GM23338 (cell line): ENCODE results near the gene SIVA1. TPM values are rescaled to one million over a fixed set of nuclear protein-coding genes. Genes with fewer than 3 reads are reported as not detected.

Source experiments
- ATAC-seq: fragments of 200-7000 bp; cut with Tn5 transposase; 3 replicates; pipeline ENCODE4 v1.9.1; 2020
- DNase-seq: peaks from one replicate; pipeline ENCODE4 v3.0.0-alpha.2; 2015; ENCODE audit warnings: low spot score
- H2AFZ ChIP-seq: fragments of 200-600 bp; sonication (generic); 2 replicates; pipeline ENCODE4 v1.8.0; 2016; ENCODE audit warnings: antibody characterized with exemption, mild to moderate bottlenecking, moderate library complexity
- H3F3A ChIP-seq: fragments of 200-600 bp; sonication (generic); replicated peaks from 2 replicates; pipeline ENCODE4 v1.8.0; 2017; ENCODE audit warnings: antibody characterized with exemption, mixed run types, low read depth
- H3K27ac ChIP-seq: fragments of 200-600 bp; sonication (generic); 2 replicates; pipeline ENCODE4 v1.6.1; 2016; ENCODE audit warnings: low read depth
- H3K27me3 ChIP-seq: fragments of 200-600 bp; sonication (generic); 2 replicates; pipeline ENCODE4 v1.8.0; 2016; ENCODE audit warnings: mild to moderate bottlenecking, mixed run types, moderate library complexity; ENCODE audit not compliant: insufficient read depth
- H3K36me3 ChIP-seq: fragments of 200-600 bp; sonication (generic); 2 replicates; pipeline ENCODE4 v1.8.0; 2016; ENCODE audit warnings: mild to moderate bottlenecking; ENCODE audit not compliant: insufficient read depth
- H3K4me1 ChIP-seq: fragments of 200-600 bp; sonication (generic); 2 replicates; pipeline ENCODE4 v1.8.0; 2016; ENCODE audit warnings: mild to moderate bottlenecking, moderate library complexity; ENCODE audit not compliant: insufficient read depth
- H3K4me2 ChIP-seq: fragments of 200-600 bp; sonication (generic); 2 replicates; pipeline ENCODE4 v1.7.1; 2017; ENCODE audit warnings: mixed run types
- H3K4me3 ChIP-seq: fragments of 200-600 bp; sonication (generic); 2 replicates; pipeline ENCODE4 v1.6.1; 2016; ENCODE audit warnings: mixed run types
- H3K79me2 ChIP-seq: fragments of 200-600 bp; sonication (generic); replicated peaks from 2 replicates; pipeline ENCODE4 v1.8.0; 2017; ENCODE audit warnings: mild to moderate bottlenecking; ENCODE audit not compliant: insufficient read depth
- H3K9me2 ChIP-seq: fragments of 200-600 bp; sonication (generic); 2 replicates; pipeline ENCODE4 v1.8.0; 2017; ENCODE audit not compliant: insufficient read depth
- H4K20me1 ChIP-seq: fragments of 200-600 bp; sonication (generic); replicated peaks from 2 replicates; pipeline ENCODE4 v1.8.0; 2017; ENCODE audit warnings: mild to moderate bottlenecking; ENCODE audit not compliant: insufficient read depth
- H3K27ac Mint-ChIP-seq: 2 replicates; pipeline ENCODE4 v1.8.0; 2020; ENCODE audit warnings: inconsistent platforms, mild to moderate bottlenecking, moderate library complexity, mixed read lengths
- H3K27me3 Mint-ChIP-seq: 3 replicates; pipeline ENCODE4 v1.8.0; 2022; ENCODE audit warnings: low read depth, mild to moderate bottlenecking, moderate library complexity, mixed read lengths, inconsistent platforms; ENCODE audit not compliant: insufficient read depth, poor library complexity
- H3K36me3 Mint-ChIP-seq: 3 replicates; pipeline ENCODE4 v1.8.0; 2021; ENCODE audit warnings: low read depth, mild to moderate bottlenecking, inconsistent platforms, moderate library complexity, mixed read lengths
- H3K4me1 Mint-ChIP-seq: 3 replicates; pipeline ENCODE4 v1.8.0; 2020; ENCODE audit warnings: mild to moderate bottlenecking, inconsistent platforms, mixed read lengths
- H3K4me3 Mint-ChIP-seq: 3 replicates; pipeline ENCODE4 v1.8.0; 2021; ENCODE audit warnings: moderate library complexity, mild to moderate bottlenecking, inconsistent platforms, mixed read lengths
- H3K9me3 Mint-ChIP-seq: 3 replicates; pipeline ENCODE4 v1.8.0; 2020; ENCODE audit warnings: moderate library complexity, mild to moderate bottlenecking, inconsistent platforms, mixed read lengths
- CREB1 ChIP-seq: fragments of 250-450 bp; sonication (Bioruptor Pico); IDR thresholded peaks from 2 replicates; pipeline ENCODE4 v1.5.0; 2020; ENCODE audit warnings: low read depth, mild to moderate bottlenecking, moderate library complexity
- CTCF ChIP-seq, 2 experiments: fragments of 200-600 bp in 1 of 2; sonication (generic) in 1 of 2; conservative IDR thresholded peaks; 2 replicates each; pipeline versions ENCODE4 v1.5.1 to v1.6.1; 2016 to 2017; ENCODE audit warnings: antibody characterized with exemption in 2 of 2, low read depth in 2 of 2, mild to moderate bottlenecking in 2 of 2, moderate library complexity in 1 of 2
- EZH2 ChIP-seq: fragments of 200-600 bp; sonication (generic); IDR thresholded peaks from one replicate; pipeline ENCODE4 v1.8.0; 2017; ENCODE audit warnings: antibody characterized with exemption, mild to moderate bottlenecking, low read depth; ENCODE audit not compliant: unreplicated experiment
- EZH2phosphoT487 ChIP-seq: fragments of 200-600 bp; sonication (generic); IDR thresholded peaks from one replicate; pipeline ENCODE4 v1.8.1; 2018; ENCODE audit warnings: antibody characterized with exemption; ENCODE audit not compliant: unreplicated experiment
- JUNB ChIP-seq: IDR thresholded peaks from one replicate; pipeline ENCODE4 v1.6.1; 2016; ENCODE audit warnings: antibody characterized with exemption; ENCODE audit not compliant: unreplicated experiment
- NANOG ChIP-seq: IDR thresholded peaks from 2 replicates; pipeline ENCODE4 v1.6.1; 2016; ENCODE audit warnings: antibody characterized with exemption, borderline replicate concordance
- POLR2AphosphoS5 ChIP-seq: IDR thresholded peaks from 2 replicates; pipeline ENCODE4 v1.6.1; 2016; ENCODE audit warnings: antibody characterized with exemption, low read depth
- STAT1 ChIP-seq: IDR thresholded peaks from one replicate; pipeline ENCODE4 v1.6.1; 2016; ENCODE audit warnings: antibody characterized with exemption; ENCODE audit not compliant: unreplicated experiment
- ZNF114 ChIP-seq: fragments of 250-450 bp; sonication (Bioruptor Pico); IDR thresholded peaks from 2 replicates; pipeline ENCODE4 v1.5.0; 2020; ENCODE audit warnings: mild to moderate bottlenecking, moderate library complexity
- ZNF331 ChIP-seq: fragments of 250-450 bp; sonication (Bioruptor Pico); IDR thresholded peaks from 2 replicates; pipeline ENCODE4 v1.5.0; 2020; ENCODE audit warnings: low read depth, mild to moderate bottlenecking, moderate library complexity
- polyA plus RNA-seq: library from polyadenylated mRNA; unstranded; fragments of >200 nt; fragmentation: Nextera tagmentation; extraction: Ambion mirVana; gene quantifications from 2 replicates; pipeline ENCODE4 v1.2.1, GENCODE V29; 2016
- total RNA-seq: library from RNA; depleted of rRNA; stranded (reverse); fragments of >200 nt; shearing (Covaris generic); gene quantifications from 2 replicates; pipeline ENCODE4 v1.2.3, GENCODE V29; 2014
- TF ChIP-seq, protein P1 (sequence below): fragments of 250-450 bp; sonication (Bioruptor Pico); IDR thresholded peaks from 2 replicates; pipeline ENCODE4 v1.5.0; 2020; ENCODE audit warnings: mild to moderate bottlenecking, moderate library complexity

The SIVA1 gene
- total and polyA plus RNA-seq, 2 experiments from 2014 or later = 215 to 392 TPM

GRCh38 chr14:104767634-104767918 is 14.6 kb downstream of the SIVA1 start:
- Mint-ChIP-seq H3K4me1 (peaks cover 17% of the 10 kb centered on the region), H3K36me3 (peaks cover 51% of the 10 kb centered on the region), H3K27ac (no peak overlapping the region), H3K9me3 (peaks cover 12% of the 10 kb centered on the region), H3K27me3 (peaks cover 3% of the 10 kb centered on the region), H3K4me3 (no peak overlapping the region)
- H3F3A ChIP-seq = peaks cover 9% of the 10 kb centered on the region; the same call in 1 of the 2 replicates
- H3K9me2 ChIP-seq = no peaks in the 10 kb centered on the region; the same call in 1 of the 2 replicates
- ATAC-seq = no peak
- 0 out of 2 replicates have a peak, but pooled peaks cover 6% of the 10 kb centered on the region for H4K20me1 ChIP-seq
- DNase-seq = no peak
- no peaks in the 10 kb centered on the region for H3K79me2 ChIP-seq
- H3K4me1 ChIP-seq = peaks cover 11% of the 10 kb centered on the region
- H3K36me3 ChIP-seq = 0 out of 2 replicates have a peak, but pooled peaks cover 5% of the 10 kb centered on the region
- H3K4me2 ChIP-seq = no peak overlapping the region
- no peaks in the 10 kb centered on the region for H3K27me3 ChIP-seq
- H3K27ac ChIP-seq = no peak overlapping the region
- no peak for TF ChIP-seq JUNB
- TF ChIP-seq EZH2 = no peak
- no peak for TF ChIP-seq ZNF114 (CRISPR knock-in tag)
- no peak overlapping the region for H2AFZ ChIP-seq
- H3K4me3 ChIP-seq = no peak overlapping the region

DNA sequence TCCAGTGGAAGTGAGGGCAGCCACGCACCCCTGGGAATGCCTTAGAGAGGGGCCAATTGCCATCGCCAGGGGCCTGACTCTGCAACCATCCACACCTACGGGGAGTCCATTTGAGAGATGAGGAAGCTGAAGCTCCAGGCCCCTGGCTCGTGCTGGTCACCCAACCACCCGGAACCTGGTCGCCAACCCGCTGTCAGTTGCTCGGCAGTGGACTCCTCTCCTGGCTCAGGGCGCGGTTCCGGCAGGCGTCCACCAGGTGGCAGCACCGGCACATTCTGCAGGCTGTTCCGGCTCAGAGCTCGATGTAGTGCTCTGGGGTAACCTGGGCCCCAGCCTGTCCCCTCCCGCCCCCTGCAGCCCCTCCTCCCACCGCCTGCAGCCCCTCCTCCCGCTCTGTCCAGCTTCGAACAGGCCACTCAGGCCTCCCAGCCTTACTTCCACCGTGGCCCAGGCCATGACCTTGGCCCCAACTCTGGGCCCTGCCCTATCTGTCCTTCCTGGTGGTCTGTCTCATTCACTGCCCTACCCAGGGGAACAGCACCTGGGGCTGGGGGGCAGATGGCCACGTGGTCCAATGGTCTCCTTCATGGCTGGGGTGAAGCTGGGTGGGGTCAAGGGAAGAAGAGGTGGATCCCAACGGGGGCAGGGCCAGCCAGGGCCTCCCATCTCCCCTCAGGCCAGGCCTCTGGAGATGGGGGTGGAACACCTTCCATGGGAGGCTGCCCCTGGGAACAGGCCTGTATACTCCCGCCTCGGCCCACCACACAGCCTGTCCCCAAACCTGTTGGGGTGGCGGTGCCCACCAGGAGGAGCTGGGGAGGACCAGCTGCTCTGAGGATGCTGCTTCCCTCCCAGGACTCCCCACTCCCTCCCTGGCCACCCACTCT is 15.7 kb downstream of the SIVA1 start:
- Mint-ChIP-seq H3K27ac (peak overlapping the region; percentile 90), H3K36me3 (peaks cover 51% of the 10 kb centered on the region), H3K27me3 (peaks cover 3% of the 10 kb centered on the region), H3K4me1 (peaks cover 17% of the 10 kb centered on the region), H3K4me3 (peak overlapping the region; percentile 43; the same call in 2 of the 3 replicates), H3K9me3 (peaks cover 12% of the 10 kb centered on the region)
- H3F3A ChIP-seq = peaks cover 9% of the 10 kb centered on the region; the same call in 1 of the 2 replicates
- H3K9me2 ChIP-seq = no peaks in the 10 kb centered on the region; the same call in 1 of the 2 replicates
- DNase-seq = peak; percentile 91
- no peak overlapping the region for H3K27ac ChIP-seq
- 0 out of 2 replicates have a peak, but pooled peaks cover 5% of the 10 kb centered on the region for H3K36me3 ChIP-seq
- ATAC-seq = peak; percentile 86
- H3K4me1 ChIP-seq = peaks cover 11% of the 10 kb centered on the region
- no peaks in the 10 kb centered on the region for H3K79me2 ChIP-seq
- no peaks in the 10 kb centered on the region for H3K27me3 ChIP-seq
- no peak overlapping the region for H2AFZ ChIP-seq
- peak overlapping the region; percentile 72 for H3K4me2 ChIP-seq
- no peaks in the 10 kb centered on the region for H4K20me1 ChIP-seq
- peak overlapping the region; percentile 41; the same call in 1 of the 2 replicates for H3K4me3 ChIP-seq
- no peak for TF ChIP-seq ZNF331 (CRISPR knock-in tag)
- TF ChIP-seq CREB1 = no peak
- peak; percentile 55 for TF ChIP-seq POLR2AphosphoS5
- TF ChIP-seq NANOG = no peak
- no peak for TF ChIP-seq ZNF114 (CRISPR knock-in tag)
- no peak for TF ChIP-seq STAT1
- TF ChIP-seq, protein P1, sequence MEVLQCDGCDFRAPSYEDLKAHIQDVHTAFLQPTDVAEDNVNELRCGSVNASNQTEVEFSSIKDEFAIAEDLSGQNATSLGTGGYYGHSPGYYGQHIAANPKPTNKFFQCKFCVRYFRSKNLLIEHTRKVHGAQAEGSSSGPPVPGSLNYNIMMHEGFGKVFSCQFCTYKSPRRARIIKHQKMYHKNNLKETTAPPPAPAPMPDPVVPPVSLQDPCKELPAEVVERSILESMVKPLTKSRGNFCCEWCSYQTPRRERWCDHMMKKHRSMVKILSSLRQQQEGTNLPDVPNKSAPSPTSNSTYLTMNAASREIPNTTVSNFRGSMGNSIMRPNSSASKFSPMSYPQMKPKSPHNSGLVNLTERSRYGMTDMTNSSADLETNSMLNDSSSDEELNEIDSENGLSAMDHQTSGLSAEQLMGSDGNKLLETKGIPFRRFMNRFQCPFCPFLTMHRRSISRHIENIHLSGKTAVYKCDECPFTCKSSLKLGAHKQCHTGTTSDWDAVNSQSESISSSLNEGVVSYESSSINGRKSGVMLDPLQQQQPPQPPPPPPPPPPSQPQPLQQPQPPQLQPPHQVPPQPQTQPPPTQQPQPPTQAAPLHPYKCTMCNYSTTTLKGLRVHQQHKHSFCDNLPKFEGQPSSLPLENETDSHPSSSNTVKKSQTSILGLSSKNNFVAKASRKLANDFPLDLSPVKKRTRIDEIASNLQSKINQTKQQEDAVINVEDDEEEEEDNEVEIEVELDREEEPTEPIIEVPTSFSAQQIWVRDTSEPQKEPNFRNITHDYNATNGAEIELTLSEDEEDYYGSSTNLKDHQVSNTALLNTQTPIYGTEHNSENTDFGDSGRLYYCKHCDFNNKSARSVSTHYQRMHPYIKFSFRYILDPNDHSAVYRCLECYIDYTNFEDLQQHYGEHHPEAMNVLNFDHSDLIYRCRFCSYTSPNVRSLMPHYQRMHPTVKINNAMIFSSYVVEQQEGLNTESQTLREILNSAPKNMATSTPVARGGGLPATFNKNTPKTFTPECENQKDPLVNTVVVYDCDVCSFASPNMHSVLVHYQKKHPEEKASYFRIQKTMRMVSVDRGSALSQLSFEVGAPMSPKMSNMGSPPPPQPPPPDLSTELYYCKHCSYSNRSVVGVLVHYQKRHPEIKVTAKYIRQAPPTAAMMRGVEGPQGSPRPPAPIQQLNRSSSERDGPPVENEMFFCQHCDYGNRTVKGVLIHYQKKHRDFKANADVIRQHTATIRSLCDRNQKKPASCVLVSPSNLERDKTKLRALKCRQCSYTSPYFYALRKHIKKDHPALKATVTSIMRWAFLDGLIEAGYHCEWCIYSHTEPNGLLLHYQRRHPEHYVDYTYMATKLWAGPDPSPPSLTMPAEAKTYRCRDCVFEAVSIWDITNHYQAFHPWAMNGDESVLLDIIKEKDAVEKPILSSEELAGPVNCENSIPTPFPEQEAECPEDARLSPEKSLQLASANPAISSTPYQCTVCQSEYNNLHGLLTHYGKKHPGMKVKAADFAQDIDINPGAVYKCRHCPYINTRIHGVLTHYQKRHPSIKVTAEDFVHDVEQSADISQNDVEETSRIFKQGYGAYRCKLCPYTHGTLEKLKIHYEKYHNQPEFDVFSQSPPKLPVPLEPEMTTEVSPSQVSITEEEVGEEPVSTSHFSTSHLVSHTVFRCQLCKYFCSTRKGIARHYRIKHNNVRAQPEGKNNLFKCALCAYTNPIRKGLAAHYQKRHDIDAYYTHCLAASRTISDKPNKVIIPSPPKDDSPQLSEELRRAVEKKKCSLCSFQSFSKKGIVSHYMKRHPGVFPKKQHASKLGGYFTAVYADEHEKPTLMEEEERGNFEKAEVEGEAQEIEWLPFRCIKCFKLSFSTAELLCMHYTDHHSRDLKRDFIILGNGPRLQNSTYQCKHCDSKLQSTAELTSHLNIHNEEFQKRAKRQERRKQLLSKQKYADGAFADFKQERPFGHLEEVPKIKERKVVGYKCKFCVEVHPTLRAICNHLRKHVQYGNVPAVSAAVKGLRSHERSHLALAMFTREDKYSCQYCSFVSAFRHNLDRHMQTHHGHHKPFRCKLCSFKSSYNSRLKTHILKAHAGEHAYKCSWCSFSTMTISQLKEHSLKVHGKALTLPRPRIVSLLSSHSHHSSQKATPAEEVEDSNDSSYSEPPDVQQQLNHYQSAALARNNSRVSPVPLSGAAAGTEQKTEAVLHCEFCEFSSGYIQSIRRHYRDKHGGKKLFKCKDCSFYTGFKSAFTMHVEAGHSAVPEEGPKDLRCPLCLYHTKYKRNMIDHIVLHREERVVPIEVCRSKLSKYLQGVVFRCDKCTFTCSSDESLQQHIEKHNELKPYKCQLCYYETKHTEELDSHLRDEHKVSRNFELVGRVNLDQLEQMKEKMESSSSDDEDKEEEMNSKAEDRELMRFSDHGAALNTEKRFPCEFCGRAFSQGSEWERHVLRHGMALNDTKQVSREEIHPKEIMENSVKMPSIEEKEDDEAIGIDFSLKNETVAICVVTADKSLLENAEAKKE (CRISPR knock-in tag) = no peak
- no peak for TF ChIP-seq EZH2phosphoT487
- TF ChIP-seq JUNB = no peak
- TF ChIP-seq CTCF (conservative IDR thresholded peaks at IDR 0.05; ENCODE audit: low read depth in 2 of 2) = peak; percentile 56 to 94
